ENCODE measurements around the gene MN1. TPM values are rescaled to one million over a fixed set of nuclear protein-coding genes. Genes with fewer than 3 reads are reported as not detected.

Gene MN1
- total RNA-seq, 2 experiments from 2014 or later = 0.27 to 0.28 TPM

GRCh38 chr22:27760474-27760873 lies 41.1 kb downstream of the MN1 start:
- ATAC-seq (ENCODE audit: poor library complexity) (no peak), DNase-seq (no peak)
- Histone ChIP-seq H3K36me3 (ENCODE audit: insufficient read depth, low read length) (no peaks in the 10 kb centered on the region), H3K4me3 (ENCODE audit: low read length) (no peak overlapping the region), H3K27ac (ENCODE audit: low read depth in 1 of 2, low read length in 2 of 2) (no peak overlapping the region), H3K27me3 (ENCODE audit: control insufficient read depth in 1 of 2, insufficient read depth in 2 of 2, low read length in 2 of 2) (no peaks in the 10 kb centered on the region), H3K4me1 (ENCODE audit: insufficient read depth, low read length) (no peaks in the 10 kb centered on the region), H3K9me3 (ENCODE audit: control insufficient read depth in 1 of 2, insufficient read depth in 1 of 2, low read length in 2 of 2) (peaks cover 0 to 6% of the 10 kb centered on the region in 2 experiments)
- intact Hi-C loops (cut with DNase I, micrococcal nuclease) = no loop called here
- H3K36me3 Mint-ChIP-seq (ENCODE audit: low read depth) = no peaks in the 10 kb centered on the region
- H3K27me3 Mint-ChIP-seq = no peaks in the 10 kb centered on the region
- ChIA-PET CTCF (no interaction called here), POLR2A (interaction anchor here (0.6 kb wide), 1 partner anchor 54 kb away, joined by 3 read pairs; no protein-coding TSS in a partner anchor)
- H3K4me1 Mint-ChIP-seq (ENCODE audit: low read depth) = no peaks in the 10 kb centered on the region
- no peak overlapping the region for H3K4me3 Mint-ChIP-seq
- H3K9me3 Mint-ChIP-seq = no peaks in the 10 kb centered on the region
- no peak for TF ChIP-seq CTCF (IDR thresholded peaks at IDR 0.05)
- H3K27ac Mint-ChIP-seq = no peak overlapping the region

GRCh38 chr22:27757928-27758525 lies 43.5 kb downstream of the MN1 start:
- H3K27ac ChIP-seq (ENCODE audit: low read depth in 1 of 2, low read length in 2 of 2) = no peak overlapping the region
- ATAC-seq (ENCODE audit: poor library complexity) = no peak
- ChIA-PET CTCF (no interaction called here), POLR2A (no interaction called here)
- DNase-seq = no peak
- no peak overlapping the region for H3K4me3 ChIP-seq (ENCODE audit: low read length)
- intact Hi-C loops (cut with DNase I, micrococcal nuclease) = no loop called here
- no peak overlapping the region for H3K27ac Mint-ChIP-seq
- no peaks in the 10 kb centered on the region for H3K4me1 Mint-ChIP-seq (ENCODE audit: low read depth)
- H3K4me3 Mint-ChIP-seq = no peak overlapping the region
- no peaks in the 10 kb centered on the region for H3K27me3 ChIP-seq (ENCODE audit: control insufficient read depth in 1 of 2, insufficient read depth in 2 of 2, low read length in 2 of 2)
- H3K27me3 Mint-ChIP-seq = no peaks in the 10 kb centered on the region
- H3K36me3 ChIP-seq (ENCODE audit: insufficient read depth, low read length) = no peaks in the 10 kb centered on the region
- no peaks in the 10 kb centered on the region for H3K4me1 ChIP-seq (ENCODE audit: insufficient read depth, low read length)
- no peak for TF ChIP-seq CTCF (IDR thresholded peaks at IDR 0.05)
- no peaks in the 10 kb centered on the region for H3K9me3 Mint-ChIP-seq
- peaks cover 0 to 6% of the 10 kb centered on the region in 2 experiments for H3K9me3 ChIP-seq (ENCODE audit: control insufficient read depth in 1 of 2, insufficient read depth in 1 of 2, low read length in 2 of 2)
- H3K36me3 Mint-ChIP-seq (ENCODE audit: low read depth) = no peaks in the 10 kb centered on the region

- ATAC-seq (ENCODE audit: poor library complexity) (no peak), DNase-seq (no peak)
- Histone ChIP-seq H3K27me3 (ENCODE audit: control insufficient read depth in 1 of 2, insufficient read depth in 2 of 2, low read length in 2 of 2) (no peaks in the 10 kb centered on the region), H3K4me3 (ENCODE audit: low read length) (no peak overlapping the region), H3K9me3 (ENCODE audit: control insufficient read depth in 1 of 2, insufficient read depth in 1 of 2, low read length in 2 of 2) (no peaks in the 10 kb centered on the region), H3K4me1 (ENCODE audit: insufficient read depth, low read length) (no peaks in the 10 kb centered on the region), H3K27ac (ENCODE audit: low read depth in 1 of 2, low read length in 2 of 2) (no peak overlapping the region), H3K36me3 (ENCODE audit: insufficient read depth, low read length) (no peaks in the 10 kb centered on the region)
- Mint-ChIP-seq H3K36me3 (ENCODE audit: low read depth) (no peaks in the 10 kb centered on the region), H3K4me3 (no peak overlapping the region), H3K9me3 (no peaks in the 10 kb centered on the region), H3K27me3 (no peaks in the 10 kb centered on the region), H3K4me1 (ENCODE audit: low read depth) (no peaks in the 10 kb centered on the region), H3K27ac (no peak overlapping the region)
- intact Hi-C loops (cut with DNase I, micrococcal nuclease) = no loop called here
- TF ChIP-seq CTCF (IDR thresholded peaks at IDR 0.05) = no peak
- POLR2A ChIA-PET = no interaction called here
- CTCF ChIA-PET = no interaction called here
These were observed 45.3 kb downstream of the MN1 start for GRCh38 chr22:27756212-27756660.
